Neural cell (in vitro differentiated cells): ENCODE data around the gene ANKRD13C. TPM values are rescaled to one million over a fixed set of nuclear protein-coding genes. Genes with fewer than 3 reads are reported as not detected.

ENCODE experiments used
- H2AFZ ChIP-seq: fragments of 200-600, 300-800 bp; sonication (generic), shearing (Covaris generic); 2 replicates; pipeline ENCODE4 v1.6.0; 2014; ENCODE audit warnings: low read depth, mild to moderate bottlenecking, antibody characterized with exemption, low read length, moderate library complexity
- H3F3A ChIP-seq: fragments of 200-600 bp; shearing (Covaris generic); 2 replicates; pipeline ENCODE4 v1.6.1; 2016; ENCODE audit warnings: mild to moderate bottlenecking, moderate library complexity, mixed read lengths, antibody characterized with exemption, low read length; ENCODE audit not compliant: insufficient read depth, poor library complexity, severe bottlenecking
- H3K27ac ChIP-seq: fragments of 200-600, 300-800 bp; sonication (generic), shearing (Covaris generic); 2 replicates; pipeline ENCODE4 v1.5.1; 2014; ENCODE audit warnings: mild to moderate bottlenecking, low read length, moderate library complexity
- H3K27me3 ChIP-seq: fragments of 300-800, 200-600 bp; sonication (generic), shearing (Covaris generic); 2 replicates; pipeline ENCODE4 v1.6.0; 2014; ENCODE audit warnings: mild to moderate bottlenecking, low read depth, low read length, moderate library complexity; ENCODE audit not compliant: insufficient read depth
- H3K36me3 ChIP-seq: fragments of 300-800, 200-600 bp; sonication (generic), shearing (Covaris generic); 2 replicates; pipeline ENCODE4 v1.5.1; 2014; ENCODE audit warnings: mild to moderate bottlenecking, antibody characterized with exemption, low read length, moderate library complexity; ENCODE audit not compliant: insufficient read depth
- H3K4me2 ChIP-seq: fragments of 300-800, 200-600 bp; sonication (generic), shearing (Covaris generic); 2 replicates; pipeline ENCODE4 v1.6.0; 2014; ENCODE audit warnings: mild to moderate bottlenecking, low read length
- H3K4me3 ChIP-seq: fragments of 300-800, 200-600 bp; sonication (generic), shearing (Covaris generic); 2 replicates; pipeline ENCODE4 v1.5.1; 2014; ENCODE audit warnings: mild to moderate bottlenecking, low read length, moderate library complexity
- H3K79me2 ChIP-seq: fragments of 200-600 bp; shearing (Covaris generic); replicated peaks from 2 replicates; pipeline ENCODE4 v1.6.0; 2014; ENCODE audit warnings: mild to moderate bottlenecking, low read length, moderate library complexity; ENCODE audit not compliant: insufficient read depth
- H3K9ac ChIP-seq: fragments of 300-800, 200-600 bp; sonication (generic), shearing (Covaris generic); 2 replicates; pipeline ENCODE4 v1.6.1; 2016; ENCODE audit warnings: mild to moderate bottlenecking, low read length, mixed read lengths
- H3K9me2 ChIP-seq: fragments of 200-600 bp; shearing (Covaris generic); 2 replicates; pipeline ENCODE4 v1.6.1; 2016; ENCODE audit warnings: mild to moderate bottlenecking, low read length, mixed read lengths; ENCODE audit not compliant: insufficient read depth
- H3K9me3 ChIP-seq: fragments of 200-600, 300-800 bp; sonication (generic), shearing (Covaris generic); 2 replicates; pipeline ENCODE4 v1.6.1; 2016; ENCODE audit warnings: mild to moderate bottlenecking, mixed run types, low read length, moderate library complexity, mixed read lengths
- H4K20me1 ChIP-seq: fragments of 200-600 bp; shearing (Covaris generic); 2 replicates; pipeline ENCODE4 v1.6.1; 2016; ENCODE audit warnings: mild to moderate bottlenecking, mixed run types; ENCODE audit not compliant: insufficient read depth
- EP300 ChIP-seq: fragments of 450-650 bp; conservative IDR thresholded peaks from 2 replicates; pipeline ENCODE4 v1.6.1; 2014; ENCODE audit warnings: antibody characterized with exemption, mild to moderate bottlenecking, moderate library complexity; ENCODE audit not compliant: poor library complexity, severe bottlenecking
- EZH2 ChIP-seq: fragments of 200-600, 300-800 bp; shearing (Covaris generic), sonication (generic); IDR thresholded peaks from 2 replicates; pipeline ENCODE4 v1.6.1; 2014; ENCODE audit warnings: antibody characterized with exemption, low read length, borderline replicate concordance, mild to moderate bottlenecking; ENCODE audit not compliant: insufficient read depth, poor library complexity, severe bottlenecking
- MXI1 ChIP-seq: fragments of 450-650 bp; conservative IDR thresholded peaks from 2 replicates; pipeline ENCODE4 v1.6.1; 2014; ENCODE audit warnings: antibody characterized with exemption, mild to moderate bottlenecking; ENCODE audit not compliant: poor library complexity, severe bottlenecking
- POLR2AphosphoS5 ChIP-seq: IDR thresholded peaks from 2 replicates; pipeline ENCODE4 v1.6.1; 2012
- RAD21 ChIP-seq: fragments of 450-650 bp; conservative IDR thresholded peaks from 2 replicates; pipeline ENCODE4 v1.6.1; 2014; ENCODE audit warnings: antibody characterized with exemption, mild to moderate bottlenecking, moderate library complexity
- SMC3 ChIP-seq: fragments of 450-650 bp; conservative IDR thresholded peaks from 2 replicates; pipeline ENCODE4 v1.6.1; 2014; ENCODE audit warnings: antibody characterized with exemption, mild to moderate bottlenecking, moderate library complexity; ENCODE audit not compliant: poor library complexity
- TAF1 ChIP-seq: IDR thresholded peaks from 2 replicates; pipeline ENCODE4 v1.6.1; 2012; ENCODE audit warnings: low read depth
- polyA plus RNA-seq: library from polyadenylated mRNA; depleted of rRNA; stranded (reverse); fragments of >200 nt; gene quantifications from 2 replicates; pipeline ENCODE4 v1.2.3, GENCODE V29; 2014
- TF ChIP-seq, protein P1 (sequence below): IDR thresholded peaks from 2 replicates; pipeline ENCODE4 v1.6.1; 2012; ENCODE audit warnings: borderline replicate concordance
- TF ChIP-seq, protein P2 (sequence below): fragments of 450-650 bp; IDR thresholded peaks from 2 replicates; pipeline ENCODE4 v1.5.1; 2014; ENCODE audit warnings: antibody characterized with exemption, mild to moderate bottlenecking, moderate library complexity; ENCODE audit not compliant: poor library complexity, severe bottlenecking

Gene ANKRD13C
- polyA plus RNA-seq, 1 donor from 2014 or later = 53.3 TPM

DNA sequence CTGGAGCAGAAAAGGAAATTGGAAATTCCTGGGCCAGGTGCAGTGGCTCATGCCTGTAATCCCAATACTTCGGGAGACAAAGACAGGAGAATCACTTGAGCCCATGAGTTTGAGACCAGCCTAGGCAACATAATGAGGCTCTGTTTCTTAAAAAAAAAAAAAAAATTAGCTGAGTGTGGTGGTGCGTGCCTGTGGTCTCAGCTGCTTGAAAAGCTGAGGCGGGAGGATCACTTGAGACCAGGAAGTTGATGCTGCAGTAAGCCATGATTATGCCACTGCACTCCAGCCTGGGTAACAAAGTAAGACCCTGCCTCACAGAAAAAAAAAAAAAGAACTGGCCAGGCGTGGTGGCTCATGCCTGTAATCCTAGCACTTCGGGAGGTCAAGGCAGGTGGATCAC is 76.6 kb downstream of the ANKRD13C start:
- Histone ChIP-seq H3K4me3 (no peak overlapping the region), H3K27ac (no peak overlapping the region)

DNA sequence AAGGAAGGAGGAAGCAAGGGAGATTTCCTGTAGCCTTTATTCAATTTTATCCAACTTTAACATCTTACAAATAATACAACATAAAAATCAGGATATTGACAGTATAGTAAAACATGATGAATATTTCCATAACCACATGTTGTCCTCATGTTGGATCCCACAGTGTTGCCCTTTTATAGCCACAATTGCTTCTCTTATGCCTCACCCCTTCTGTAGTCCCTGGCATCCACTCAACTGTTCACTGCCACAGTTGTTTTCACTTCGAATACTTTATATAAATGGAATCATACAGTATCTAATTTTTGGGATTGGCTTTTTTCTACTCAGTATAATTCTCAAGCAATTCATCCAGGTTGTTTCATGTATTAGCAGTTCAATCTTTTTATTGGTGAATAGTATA is 88.6 kb downstream of the ANKRD13C start:
- no peak overlapping the region for H3K9ac ChIP-seq
- H3K27me3 ChIP-seq = no peaks in the 10 kb centered on the region
- no peaks in the 10 kb centered on the region for H3K9me2 ChIP-seq
- no peaks in the 10 kb centered on the region for H3F3A ChIP-seq
- no peaks in the 10 kb centered on the region for H3K9me3 ChIP-seq
- H4K20me1 ChIP-seq = no peaks in the 10 kb centered on the region
- no peak overlapping the region for H3K4me2 ChIP-seq
- no peak overlapping the region for H3K4me3 ChIP-seq
- H3K79me2 ChIP-seq = no peaks in the 10 kb centered on the region
- no peak for TF ChIP-seq SMC3
- no peak for TF ChIP-seq RAD21
- no peak for TF ChIP-seq TAF1
- H3K36me3 ChIP-seq = peaks cover 9% of the 10 kb centered on the region
- no peak overlapping the region for H3K27ac ChIP-seq
- no peak overlapping the region for H2AFZ ChIP-seq

More for the DNA sequence above, 76.6 kb downstream of the ANKRD13C start:
- H3K9me3 ChIP-seq = no peaks in the 10 kb centered on the region
- H4K20me1 ChIP-seq = no peaks in the 10 kb centered on the region
- TF ChIP-seq TAF1 = no peak
- no peak for TF ChIP-seq SMC3
- TF ChIP-seq POLR2AphosphoS5 = no peak
- TF ChIP-seq RAD21 = no peak
- TF ChIP-seq, protein P1, sequence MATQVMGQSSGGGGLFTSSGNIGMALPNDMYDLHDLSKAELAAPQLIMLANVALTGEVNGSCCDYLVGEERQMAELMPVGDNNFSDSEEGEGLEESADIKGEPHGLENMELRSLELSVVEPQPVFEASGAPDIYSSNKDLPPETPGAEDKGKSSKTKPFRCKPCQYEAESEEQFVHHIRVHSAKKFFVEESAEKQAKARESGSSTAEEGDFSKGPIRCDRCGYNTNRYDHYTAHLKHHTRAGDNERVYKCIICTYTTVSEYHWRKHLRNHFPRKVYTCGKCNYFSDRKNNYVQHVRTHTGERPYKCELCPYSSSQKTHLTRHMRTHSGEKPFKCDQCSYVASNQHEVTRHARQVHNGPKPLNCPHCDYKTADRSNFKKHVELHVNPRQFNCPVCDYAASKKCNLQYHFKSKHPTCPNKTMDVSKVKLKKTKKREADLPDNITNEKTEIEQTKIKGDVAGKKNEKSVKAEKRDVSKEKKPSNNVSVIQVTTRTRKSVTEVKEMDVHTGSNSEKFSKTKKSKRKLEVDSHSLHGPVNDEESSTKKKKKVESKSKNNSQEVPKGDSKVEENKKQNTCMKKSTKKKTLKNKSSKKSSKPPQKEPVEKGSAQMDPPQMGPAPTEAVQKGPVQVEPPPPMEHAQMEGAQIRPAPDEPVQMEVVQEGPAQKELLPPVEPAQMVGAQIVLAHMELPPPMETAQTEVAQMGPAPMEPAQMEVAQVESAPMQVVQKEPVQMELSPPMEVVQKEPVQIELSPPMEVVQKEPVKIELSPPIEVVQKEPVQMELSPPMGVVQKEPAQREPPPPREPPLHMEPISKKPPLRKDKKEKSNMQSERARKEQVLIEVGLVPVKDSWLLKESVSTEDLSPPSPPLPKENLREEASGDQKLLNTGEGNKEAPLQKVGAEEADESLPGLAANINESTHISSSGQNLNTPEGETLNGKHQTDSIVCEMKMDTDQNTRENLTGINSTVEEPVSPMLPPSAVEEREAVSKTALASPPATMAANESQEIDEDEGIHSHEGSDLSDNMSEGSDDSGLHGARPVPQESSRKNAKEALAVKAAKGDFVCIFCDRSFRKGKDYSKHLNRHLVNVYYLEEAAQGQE = no peak
- no peak for TF ChIP-seq EZH2
- TF ChIP-seq EP300 = no peak
- TF ChIP-seq, protein P2, sequence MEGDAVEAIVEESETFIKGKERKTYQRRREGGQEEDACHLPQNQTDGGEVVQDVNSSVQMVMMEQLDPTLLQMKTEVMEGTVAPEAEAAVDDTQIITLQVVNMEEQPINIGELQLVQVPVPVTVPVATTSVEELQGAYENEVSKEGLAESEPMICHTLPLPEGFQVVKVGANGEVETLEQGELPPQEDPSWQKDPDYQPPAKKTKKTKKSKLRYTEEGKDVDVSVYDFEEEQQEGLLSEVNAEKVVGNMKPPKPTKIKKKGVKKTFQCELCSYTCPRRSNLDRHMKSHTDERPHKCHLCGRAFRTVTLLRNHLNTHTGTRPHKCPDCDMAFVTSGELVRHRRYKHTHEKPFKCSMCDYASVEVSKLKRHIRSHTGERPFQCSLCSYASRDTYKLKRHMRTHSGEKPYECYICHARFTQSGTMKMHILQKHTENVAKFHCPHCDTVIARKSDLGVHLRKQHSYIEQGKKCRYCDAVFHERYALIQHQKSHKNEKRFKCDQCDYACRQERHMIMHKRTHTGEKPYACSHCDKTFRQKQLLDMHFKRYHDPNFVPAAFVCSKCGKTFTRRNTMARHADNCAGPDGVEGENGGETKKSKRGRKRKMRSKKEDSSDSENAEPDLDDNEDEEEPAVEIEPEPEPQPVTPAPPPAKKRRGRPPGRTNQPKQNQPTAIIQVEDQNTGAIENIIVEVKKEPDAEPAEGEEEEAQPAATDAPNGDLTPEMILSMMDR = no peak
- TF ChIP-seq MXI1 = no peak
- no peaks in the 10 kb centered on the region for H3K79me2 ChIP-seq
- H2AFZ ChIP-seq = no peak overlapping the region
- no peak overlapping the region for H3K4me2 ChIP-seq
- H3K9me2 ChIP-seq = no peaks in the 10 kb centered on the region
- H3K27me3 ChIP-seq = no peaks in the 10 kb centered on the region
- no peak overlapping the region for H3K9ac ChIP-seq
- peaks cover 3% of the 10 kb centered on the region for H3F3A ChIP-seq
- H3K36me3 ChIP-seq = no peaks in the 10 kb centered on the region

DNA sequence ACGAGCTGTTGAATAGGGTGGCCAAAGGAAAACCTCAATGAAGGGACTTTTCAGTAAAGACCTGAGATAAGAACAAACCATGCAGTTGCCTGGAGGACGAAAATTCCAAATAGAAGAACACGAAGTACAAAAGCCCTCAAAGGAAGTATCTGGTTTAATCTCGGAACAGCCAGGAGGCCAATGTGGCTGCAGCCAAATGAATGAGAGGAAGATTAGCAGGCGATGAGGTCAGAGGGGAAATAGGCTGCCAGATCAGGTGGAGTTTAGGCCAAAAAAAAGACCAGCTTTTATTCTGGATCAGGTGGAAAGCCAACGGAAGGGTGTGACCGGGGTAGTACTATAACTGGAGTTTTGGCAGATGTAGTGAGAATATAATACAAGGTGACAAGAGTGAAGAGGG is 89.7 kb downstream of the ANKRD13C start:
- H3K36me3 ChIP-seq = peaks cover 4% of the 10 kb centered on the region
- H3K4me3 ChIP-seq = no peak overlapping the region
- H3K9ac ChIP-seq = no peak overlapping the region
- TF ChIP-seq SMC3 (no peak), EZH2 (no peak), POLR2AphosphoS5 (no peak), EP300 (no peak), RAD21 (no peak), TAF1 (no peak), MXI1 (no peak)
- TF ChIP-seq, protein P2 = no peak
- TF ChIP-seq, protein P1 = no peak
- no peaks in the 10 kb centered on the region for H3K27me3 ChIP-seq
- no peaks in the 10 kb centered on the region for H4K20me1 ChIP-seq
- no peaks in the 10 kb centered on the region for H3K79me2 ChIP-seq
- H3K27ac ChIP-seq = no peak overlapping the region
- no peak overlapping the region for H2AFZ ChIP-seq
- no peaks in the 10 kb centered on the region for H3K9me2 ChIP-seq
- no peaks in the 10 kb centered on the region for H3F3A ChIP-seq
- no peak overlapping the region for H3K4me2 ChIP-seq
- no peaks in the 10 kb centered on the region for H3K9me3 ChIP-seq
